ENCODE measurements around the gene NKG7. TPM values are rescaled to one million over a fixed set of nuclear protein-coding genes. Genes with fewer than 3 reads are reported as not detected.
A peak's percentile ranks its signal among the peaks of the same experiment; 100 is the strongest.

Gene NKG7
- total RNA-seq, 1 donor from 2014 or later, result 3.5 TPM

DNA sequence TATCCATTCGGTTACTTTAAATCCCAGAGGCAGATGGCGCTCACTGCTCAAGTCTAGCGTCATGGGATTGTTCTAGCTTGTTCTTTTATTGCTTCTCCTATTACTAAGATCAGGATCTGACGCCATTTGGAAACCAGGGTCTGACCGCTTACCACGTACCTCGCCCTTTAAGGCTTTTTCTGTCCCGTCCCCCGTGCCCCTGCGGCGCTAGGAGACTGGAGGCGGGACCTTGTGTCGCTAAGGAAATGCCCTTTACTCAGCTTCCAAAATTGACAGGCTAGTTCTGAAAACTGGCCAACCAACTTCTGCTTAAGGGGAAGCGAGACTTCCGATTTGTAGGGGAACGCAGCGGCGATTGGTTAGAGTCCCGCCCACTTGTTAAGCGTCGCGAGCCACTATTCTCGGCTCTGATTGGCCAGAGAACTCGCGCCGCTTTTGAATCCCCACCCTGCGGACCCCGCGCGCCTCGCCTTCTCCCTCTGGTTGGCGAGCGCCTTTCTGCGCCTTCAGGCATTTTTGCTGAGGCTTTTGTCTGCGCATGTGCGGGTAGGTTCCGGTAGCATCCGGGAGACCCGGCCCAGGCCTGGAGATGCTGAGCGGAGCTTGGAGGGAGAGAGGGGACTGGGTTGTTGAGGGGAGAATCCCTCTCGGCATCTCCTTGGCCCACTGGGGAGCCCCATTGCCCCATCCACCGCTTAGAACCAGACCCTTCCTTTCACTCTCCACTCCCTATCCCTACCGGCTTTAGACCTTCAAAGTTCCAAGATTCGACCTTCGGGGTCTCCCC, 21.8 kb upstream of the NKG7 start:
- ATAC-seq (peak; percentile 98), DNase-seq (ENCODE audit: missing footprints) (peak; percentile 95)
- intact Hi-C loops (cut with DNase I), result loop anchor here (1.0 to 2.0 kb wide), 2 partner anchors 27 to 55 kb away; no protein-coding TSS in a partner anchor

DNA sequence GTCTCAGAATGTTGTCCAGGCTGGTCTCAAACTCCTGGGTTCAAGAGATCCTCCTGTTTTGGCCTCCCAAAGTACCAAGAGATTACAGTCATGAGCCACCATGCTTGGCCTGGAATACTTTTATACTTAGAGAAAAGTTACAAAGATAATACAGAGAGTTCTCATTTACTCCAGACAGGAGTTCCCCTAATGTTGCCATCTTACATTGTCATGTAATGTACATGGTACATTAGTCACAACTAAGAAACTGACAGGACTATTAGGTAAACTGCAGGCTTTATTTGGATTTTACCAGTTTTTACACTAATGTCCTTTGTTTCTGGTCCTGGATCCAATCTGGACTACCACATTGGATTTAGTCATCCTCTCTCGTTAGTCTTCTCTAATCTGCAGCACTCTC, 20.2 kb upstream of the NKG7 start:
- intact Hi-C loops (cut with DNase I), result no loop called here
- ATAC-seq (no peak), DNase-seq (ENCODE audit: missing footprints) (no peak)

DNA sequence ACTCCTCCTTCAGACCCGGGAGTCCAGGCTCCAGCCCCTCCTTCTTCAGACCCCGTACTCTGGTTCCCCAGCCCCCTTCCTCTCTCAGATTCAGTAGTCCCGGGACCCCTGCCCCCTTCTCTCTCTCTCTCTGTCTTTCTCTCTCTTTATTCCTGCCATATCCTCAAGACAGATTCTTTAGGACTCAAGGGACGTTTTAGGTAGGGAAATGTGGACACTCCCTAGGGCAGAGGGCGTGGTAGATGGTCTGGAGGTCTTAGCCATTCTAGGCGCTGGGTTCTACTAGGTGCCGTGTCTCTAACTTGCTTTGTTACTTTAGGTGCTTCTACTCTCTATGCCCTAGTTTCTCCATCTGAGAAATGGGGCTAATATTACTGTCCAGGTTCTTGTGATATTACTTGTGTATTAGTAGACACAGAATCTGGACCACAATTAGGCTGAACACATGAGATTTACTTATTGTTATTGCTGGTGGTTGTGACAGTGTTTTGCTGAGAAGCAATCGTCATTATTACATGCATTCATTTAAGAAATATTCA, 18.7 kb upstream of the NKG7 start:
- intact Hi-C loops (cut with DNase I), result no loop called here
- ATAC-seq, result no peak
- DNase-seq (ENCODE audit: missing footprints), result no peak

DNA sequence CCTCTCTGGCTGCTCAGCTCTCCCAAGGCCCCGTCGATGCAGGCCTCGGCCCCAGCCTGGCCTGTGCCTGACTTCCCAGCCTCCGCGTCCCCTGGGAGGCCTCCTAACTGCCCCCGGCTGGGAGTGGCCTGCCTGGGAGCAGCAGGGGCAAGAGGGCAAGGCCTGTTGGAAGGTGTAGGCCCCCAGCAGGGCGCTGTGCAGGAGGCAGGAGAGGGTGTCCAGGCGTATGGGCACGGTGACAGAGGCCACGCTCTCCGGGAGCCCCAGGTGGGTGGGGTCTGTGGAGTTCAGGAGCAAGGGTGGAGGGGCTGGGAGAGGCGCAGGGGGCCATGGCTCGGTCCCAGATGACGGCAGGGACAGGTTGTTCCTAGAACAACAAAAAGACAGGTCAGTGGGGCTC, 16.7 kb upstream of the NKG7 start:
- ATAC-seq (no peak), DNase-seq (ENCODE audit: missing footprints) (no peak)
- intact Hi-C loops (cut with DNase I), result no loop called here

DNA sequence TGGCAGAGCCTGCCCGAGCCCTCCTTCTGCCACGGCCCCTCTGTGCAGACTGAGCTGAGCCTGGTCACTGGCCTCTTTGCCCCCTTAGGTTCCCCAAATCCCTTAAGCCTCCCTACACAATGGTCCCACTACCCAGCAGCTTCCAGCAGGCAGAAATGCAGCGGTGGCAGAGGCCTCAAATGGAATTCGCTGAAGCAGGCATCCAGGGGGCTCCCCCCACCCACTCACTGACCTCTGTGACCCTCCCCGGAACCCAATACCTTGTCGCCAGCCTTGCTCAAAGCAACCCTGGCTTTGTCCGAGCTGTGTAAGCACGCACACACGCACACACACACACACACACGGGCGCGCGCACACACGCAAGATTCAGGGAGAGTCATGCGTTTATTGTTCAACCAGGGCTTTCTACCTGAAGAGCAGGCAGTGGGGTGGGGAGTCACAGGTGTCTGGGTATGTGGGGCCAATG, 15.5 kb upstream of the NKG7 start, which contains the start of gene LIM2:
Gene LIM2 (minus strand): TSS at position 51 of the 466 bp plus-strand sequence. CDS start 531 bp downstream, outside the sequence.
- ATAC-seq (no peak), DNase-seq (ENCODE audit: missing footprints) (no peak)
- intact Hi-C loops (cut with DNase I), result no loop called here

DNA sequence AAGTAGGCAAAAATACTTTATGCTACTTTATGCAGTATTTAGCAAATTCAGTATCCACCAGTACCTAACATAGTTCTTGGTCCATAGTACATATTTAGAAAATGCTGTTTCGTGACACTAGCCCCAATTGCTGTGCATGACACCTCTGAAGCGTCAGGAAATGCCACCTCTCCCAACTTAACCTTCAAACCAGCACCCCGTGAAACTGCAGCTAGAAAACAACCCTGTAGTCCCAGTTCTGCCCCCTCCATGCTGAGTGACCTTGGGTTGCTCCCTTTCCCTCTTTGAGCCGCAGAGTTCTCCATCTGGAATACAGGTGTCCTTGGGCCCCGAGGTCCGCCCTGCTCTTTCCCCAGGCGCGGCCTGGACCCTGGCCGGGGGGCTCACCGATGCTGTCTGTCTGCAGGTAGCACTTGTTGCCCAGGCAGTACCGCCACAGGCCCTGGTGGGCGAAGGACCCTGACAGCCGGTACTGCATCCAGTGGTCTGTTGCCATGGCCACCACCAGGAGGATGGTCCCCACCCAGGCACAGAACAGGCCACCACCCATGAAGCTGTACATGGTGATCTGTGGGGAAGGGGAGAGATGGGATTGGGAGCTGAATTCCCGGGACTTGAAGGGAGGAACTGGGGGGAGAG, 14.5 kb upstream of the NKG7 start:
- DNase-seq (ENCODE audit: missing footprints), result no peak
- intact Hi-C loops (cut with DNase I), result no loop called here
- no peak for ATAC-seq

DNA sequence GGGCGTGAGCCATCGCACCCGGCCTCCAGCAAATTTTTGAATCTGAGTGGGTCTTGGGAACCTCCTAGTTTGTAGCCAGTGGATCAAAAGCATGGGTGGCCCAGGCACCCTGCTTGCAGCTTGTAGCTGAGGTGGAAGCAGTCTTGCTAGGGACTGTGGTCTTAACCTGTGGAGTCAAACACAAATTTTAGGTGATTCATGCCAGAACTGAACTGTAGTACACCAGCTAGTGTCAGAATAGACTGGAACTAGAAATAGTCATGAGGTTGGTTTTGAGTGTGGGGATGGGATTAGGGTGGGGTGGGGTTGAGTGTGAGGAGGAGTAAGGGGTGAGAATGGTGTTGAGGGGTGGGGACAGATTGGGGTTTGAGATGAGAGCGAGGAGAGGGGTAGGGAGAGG, 9.6 kb upstream of the NKG7 start:
- DNase-seq (ENCODE audit: missing footprints) (no peak), ATAC-seq (no peak)
- intact Hi-C loops (cut with DNase I), result no loop called here

DNA sequence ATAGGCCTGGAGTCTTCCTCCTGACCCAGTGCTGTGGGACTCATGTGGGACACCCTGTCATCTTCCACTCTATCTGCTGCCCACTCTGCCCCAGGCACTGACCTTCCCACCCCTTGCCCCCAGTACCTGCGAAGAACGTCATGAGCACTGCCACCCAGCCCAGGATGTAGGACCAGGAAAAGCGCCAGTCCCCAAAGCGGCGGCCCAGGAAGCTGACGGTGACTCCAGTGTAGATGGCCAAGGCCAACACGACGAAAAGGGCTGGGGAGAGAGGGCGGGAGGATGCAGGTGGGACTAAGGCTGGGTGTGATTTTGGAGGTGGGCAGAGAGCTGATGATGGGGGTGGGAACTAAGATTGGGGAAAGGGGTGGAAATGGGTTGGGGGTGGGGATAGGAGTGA, 7.9 kb upstream of the NKG7 start:
- intact Hi-C loops (cut with DNase I), result no loop called here
- DNase-seq (ENCODE audit: missing footprints) (no peak), ATAC-seq (no peak)

DNA sequence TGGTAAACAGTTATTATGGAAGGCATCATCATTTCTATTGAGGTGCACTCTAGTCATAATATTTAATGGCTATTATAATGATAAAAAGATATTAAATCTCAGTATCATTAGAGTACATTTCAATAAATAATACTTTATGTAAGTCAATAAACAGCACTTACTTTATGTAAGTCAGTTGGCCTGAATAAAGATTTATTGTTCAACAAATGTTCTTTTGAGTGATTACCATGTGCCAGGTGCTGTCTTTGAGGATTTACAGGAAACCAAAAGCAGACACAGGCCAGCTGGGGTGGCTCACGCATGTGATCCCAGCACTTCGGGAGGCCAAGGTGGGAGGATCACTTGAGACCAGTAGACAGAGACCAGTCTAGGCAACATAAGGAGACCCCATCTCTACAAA, 5.0 kb upstream of the NKG7 start:
- no peak for DNase-seq (ENCODE audit: missing footprints)
- ATAC-seq, result no peak
- intact Hi-C loops (cut with DNase I), result no loop called here

DNA sequence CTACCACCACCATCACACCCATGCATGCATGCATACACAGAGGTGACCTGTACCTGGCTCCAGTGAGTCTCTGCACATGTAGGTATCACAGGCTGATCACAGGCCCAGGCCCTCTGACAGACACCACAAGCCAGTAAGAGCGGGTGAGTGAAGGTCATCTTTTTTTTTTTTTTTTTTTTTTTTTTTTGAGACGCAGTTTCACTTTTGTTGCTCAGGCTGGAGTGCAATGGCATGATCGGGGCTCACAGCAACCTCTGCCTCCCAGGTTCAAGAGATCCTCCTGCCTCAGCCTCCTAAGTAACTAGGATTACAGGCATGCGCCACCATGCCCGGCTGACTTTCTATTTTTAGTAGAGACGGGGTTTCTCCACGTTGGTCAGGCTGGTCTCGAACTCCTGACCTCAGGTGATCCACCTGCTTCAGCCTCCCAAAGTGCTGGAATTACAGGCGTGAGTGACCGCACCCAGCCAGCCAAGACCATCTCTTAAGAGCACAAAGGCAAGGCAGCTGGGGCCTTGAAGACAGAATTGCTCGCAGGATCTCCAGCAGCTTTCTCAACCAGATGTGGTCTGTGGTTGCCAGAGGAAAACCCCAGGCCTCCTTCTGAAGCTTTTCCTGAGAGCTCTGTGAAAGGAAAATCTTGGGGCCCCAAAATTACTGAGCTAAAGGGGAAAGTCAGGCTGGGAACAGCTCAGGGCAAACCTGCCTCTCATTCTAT, 3.2 kb upstream of the NKG7 start:
- intact Hi-C loops (cut with DNase I), result no loop called here
- ATAC-seq (no peak), DNase-seq (ENCODE audit: missing footprints) (no peak)

DNA sequence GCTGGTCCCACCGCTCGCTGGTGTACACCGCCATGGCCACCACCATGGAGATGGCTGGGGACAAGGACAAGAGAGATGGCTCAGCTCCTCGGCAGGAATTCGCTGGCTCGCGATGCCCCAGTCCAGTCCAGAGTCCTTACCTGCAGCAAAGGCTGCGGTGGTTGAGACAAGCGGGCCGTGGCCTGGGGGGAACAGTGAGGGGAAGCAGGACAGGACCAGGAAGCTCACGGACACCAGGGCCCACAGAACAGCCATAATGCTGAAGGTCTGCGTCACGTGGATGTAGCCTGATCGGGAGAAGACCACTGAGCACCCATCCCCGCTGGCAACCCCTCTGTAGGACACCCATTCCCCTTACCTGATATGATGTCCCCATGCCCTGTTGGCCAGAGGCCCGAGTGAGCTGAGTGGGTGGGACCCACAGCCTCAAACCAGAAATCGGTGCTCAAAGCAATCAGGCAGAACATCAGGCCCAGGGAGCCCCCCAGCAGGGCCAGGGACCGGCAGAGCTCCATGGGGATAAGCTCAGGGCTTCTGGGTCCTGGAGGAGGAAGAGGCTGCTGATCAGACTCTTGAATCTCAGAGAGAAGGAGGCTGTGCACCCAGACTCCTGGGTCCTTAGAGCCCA, 319 bp downstream of the NKG7 start:
- intact Hi-C loops (cut with DNase I), result no loop called here
- DNase-seq (ENCODE audit: missing footprints) (no peak), ATAC-seq (no peak)

DNA sequence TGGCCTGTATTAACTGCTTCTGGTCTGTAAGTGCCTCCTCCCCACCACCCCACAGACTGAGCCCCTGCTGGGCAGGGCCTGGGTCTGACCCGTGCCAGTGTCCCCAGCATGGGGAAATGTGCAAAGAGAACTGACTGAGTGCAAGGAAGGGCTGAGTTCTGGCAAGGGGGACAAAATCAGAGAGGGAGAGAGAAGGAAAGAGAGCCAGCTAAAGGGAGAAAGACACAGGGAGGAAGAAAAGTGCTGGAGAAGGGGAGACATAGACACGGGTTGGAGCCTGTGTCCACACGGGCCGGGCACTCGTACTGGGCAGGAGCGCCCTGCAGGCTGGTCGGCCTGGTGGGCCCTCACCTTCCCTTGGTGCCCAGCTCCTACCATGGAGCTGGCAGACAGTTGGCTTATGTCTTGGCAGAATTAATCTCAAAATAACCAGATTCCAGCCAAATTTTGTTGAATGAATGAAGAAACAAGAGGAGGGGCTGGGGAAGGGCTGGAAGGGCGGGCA, 1.2 kb downstream of the NKG7 start:
- ATAC-seq, result no peak
- intact Hi-C loops (cut with DNase I), result no loop called here
- no peak for DNase-seq (ENCODE audit: missing footprints)

DNA sequence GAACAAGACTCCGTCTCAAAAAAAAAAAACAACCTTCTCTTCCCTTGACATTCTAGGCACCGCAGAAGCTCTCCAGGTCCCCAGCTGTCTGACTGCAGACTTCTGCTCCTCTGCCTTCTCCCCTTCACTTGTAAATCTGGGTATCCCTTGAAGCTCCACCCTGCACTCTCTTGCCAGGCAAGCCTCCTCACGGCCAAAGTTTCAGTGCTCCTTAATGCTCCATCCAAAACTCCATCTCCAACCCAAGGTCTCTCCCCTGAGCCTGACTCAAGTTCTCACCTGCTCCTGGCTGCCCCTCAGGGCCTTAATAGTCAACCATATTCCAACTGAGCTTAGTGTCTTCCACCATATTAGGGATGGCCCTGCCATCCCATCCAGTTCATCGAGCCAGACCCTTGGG, 2.2 kb downstream of the NKG7 start:
- no peak for DNase-seq (ENCODE audit: missing footprints)
- intact Hi-C loops (cut with DNase I), result no loop called here

DNA sequence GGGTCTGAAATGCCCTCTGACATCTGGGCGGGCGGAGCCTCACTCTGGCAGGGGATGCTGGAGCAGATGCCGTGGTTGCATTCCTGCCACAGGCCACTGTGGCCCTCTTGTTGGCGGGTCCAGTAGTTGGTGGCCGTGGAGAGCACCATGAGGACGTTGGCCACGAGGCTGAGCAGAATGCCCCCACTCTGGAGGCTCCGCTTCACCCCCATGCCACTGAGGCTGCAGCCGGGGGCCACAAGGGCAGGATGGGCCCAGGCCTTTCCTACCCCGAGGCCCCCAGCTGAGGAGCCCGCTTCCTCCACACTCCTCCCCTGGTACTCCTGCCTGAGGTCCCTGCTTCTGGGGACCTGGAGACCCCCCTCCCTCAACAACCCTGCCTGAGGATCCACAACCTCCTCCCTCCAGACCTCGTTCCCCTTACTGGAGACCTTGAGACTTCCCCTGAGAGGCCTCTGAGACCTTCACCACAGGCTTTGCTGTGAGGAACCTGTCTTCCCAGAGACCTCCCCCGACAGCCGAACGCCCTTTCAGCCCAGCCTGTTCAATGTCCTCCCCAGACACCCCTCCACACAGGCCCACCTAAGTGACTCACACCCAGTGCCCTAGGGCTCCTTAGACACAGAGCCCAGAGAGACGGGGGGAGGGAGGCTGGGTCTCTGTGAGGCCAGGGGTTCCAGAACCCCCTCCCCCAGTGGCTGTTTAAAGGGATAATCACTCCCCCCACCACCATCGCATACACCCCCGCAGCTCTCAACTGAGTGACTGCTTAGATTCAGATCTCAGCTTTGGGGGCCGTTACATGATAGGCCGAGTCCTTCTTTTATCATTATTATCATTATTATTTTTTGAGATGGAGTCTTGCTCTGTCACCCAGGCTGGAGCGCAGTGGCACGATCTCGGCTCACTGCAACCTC, 3.8 kb downstream of the NKG7 start, which contains the start of gene CLDND2:
Gene CLDND2 (minus strand): TSS at position 638 of the 917 bp plus-strand sequence. CDS start 426 bp downstream, at position 212.
- ATAC-seq (no peak), DNase-seq (ENCODE audit: missing footprints) (no peak)
- intact Hi-C loops (cut with DNase I), result loop anchor here (5.0 kb wide), 1 partner anchor 204 kb away; the partner anchor contains the start of gene ZNF175

More for the DNA sequence above, 2.2 kb downstream of the NKG7 start:
- ATAC-seq, result no peak

DNA sequence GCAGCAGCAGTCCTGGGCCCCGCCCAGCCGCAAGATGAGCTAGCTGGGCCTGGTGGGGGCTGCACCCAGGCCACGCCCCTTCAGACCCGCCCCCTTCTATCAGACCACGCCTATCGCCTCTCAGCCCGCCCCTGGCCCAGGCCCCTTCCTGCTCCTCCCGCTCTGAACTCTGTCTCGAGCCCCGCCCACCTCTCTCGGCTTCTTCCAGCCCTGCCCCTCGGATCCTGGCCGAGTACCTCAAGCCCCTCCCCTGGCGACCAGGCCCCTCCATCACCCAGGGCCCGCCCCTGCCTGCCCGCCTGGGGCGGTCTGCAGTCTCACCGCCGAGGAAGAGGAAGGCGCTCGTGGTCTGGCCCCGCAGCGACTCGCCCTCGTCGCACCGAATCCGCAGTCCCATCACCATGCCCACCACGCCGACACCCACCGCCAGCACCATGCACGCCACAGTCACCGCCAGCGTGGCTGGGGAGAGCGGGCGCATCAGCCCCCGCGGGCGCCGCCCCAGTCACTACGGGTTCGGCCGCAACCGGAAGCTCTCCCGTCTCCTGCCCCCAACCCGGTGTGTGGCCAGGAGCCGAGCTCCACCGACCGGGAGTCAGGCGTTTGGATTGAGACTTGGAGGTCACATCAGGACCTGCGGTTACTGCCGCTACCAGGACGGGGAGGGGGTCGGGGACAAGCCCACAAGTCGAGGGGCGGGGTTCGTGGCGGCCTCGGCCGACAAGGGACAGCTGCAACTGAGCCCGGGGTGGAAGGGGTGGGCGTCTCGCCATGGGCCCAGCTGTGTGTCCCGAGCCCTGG, 4.7 kb downstream of the NKG7 start:
- DNase-seq (ENCODE audit: missing footprints) (peak; percentile 100), ATAC-seq (peak; percentile 94)
- intact Hi-C loops (cut with DNase I), result loop anchor here (1.0 to 5.0 kb wide), 5 partner anchors 27 to 433 kb away; partner anchors contain the start of gene ZNF175

DNA sequence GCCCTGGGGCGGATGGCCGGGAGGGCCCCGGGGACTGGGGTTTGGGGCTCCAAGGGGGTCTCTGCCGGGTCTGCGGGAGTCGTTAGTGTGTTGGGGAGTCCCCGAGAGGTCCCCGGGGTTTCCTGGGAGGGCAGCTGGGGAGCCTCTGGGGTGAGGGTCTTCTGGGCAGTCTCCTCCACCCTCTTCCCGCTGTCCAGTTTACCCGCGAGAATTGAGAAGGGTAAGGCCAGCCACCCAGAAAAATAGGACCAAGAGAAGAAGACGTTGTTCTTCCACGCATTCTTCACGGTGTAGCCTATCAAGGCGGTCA, 5.2 kb downstream of the NKG7 start:
- intact Hi-C loops (cut with DNase I), result loop anchor here (1.0 to 5.0 kb wide), 5 partner anchors 27 to 434 kb away; partner anchors contain the start of gene ZNF175
- DNase-seq (ENCODE audit: missing footprints), result no peak
- ATAC-seq, result no peak
